ENCODE data around the gene TLCD4. TPM values are rescaled to one million over a fixed set of nuclear protein-coding genes. Genes with fewer than 3 reads are reported as not detected.

TLCD4 gene, protein sequence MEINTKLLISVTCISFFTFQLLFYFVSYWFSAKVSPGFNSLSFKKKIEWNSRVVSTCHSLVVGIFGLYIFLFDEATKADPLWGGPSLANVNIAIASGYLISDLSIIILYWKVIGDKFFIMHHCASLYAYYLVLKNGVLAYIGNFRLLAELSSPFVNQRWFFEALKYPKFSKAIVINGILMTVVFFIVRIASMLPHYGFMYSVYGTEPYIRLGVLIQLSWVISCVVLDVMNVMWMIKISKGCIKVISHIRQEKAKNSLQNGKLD
- total RNA-seq = under 0.01 TPM in 1 of 2 replicates, not detected in the other

DNA sequence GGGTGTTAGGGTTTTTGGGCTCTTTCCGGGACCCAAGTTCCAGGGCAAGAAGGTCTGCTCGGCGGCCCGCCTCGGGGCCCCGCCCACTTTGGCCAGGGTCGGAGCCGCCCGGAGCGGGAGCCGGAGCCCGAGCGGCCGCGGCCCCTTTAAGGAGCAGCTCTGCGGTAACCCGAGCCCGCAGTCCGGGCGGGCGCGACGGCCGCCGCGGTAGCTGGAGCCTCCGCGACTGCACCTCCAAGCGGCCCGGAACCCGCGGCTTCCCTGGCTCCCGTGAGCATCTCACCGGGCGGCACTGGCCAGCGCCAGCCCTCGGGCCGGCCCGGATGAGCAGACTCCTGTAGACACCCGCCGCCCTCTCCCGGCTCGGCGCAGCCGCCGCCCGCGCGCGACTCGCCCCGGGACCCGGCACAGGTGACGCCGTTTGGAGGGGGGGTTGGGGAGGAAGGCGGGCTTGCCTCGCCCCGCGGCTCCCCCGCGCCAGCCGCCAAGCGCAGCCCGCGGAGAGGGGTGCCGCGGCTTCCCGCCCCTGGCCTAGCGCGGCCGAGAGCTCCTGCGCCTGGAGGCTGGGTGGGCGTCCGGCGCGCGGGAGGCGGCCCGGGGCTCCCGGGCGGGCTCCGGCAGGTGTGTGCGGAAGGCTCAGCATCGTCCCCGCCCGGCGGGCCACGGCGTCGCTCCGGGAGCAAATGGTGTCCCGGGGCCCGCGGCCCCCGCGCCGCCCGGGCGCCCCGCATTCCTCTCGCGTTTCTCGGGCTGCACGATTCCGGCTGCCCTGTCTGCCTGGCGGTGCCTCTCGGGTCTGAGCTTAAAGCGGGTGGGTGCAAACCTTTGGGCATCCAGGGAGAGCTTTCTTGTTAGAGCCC is at the start of gene TLCD4:
Gene TLCD4, plus strand, starts transcription at position 149 of the 860 bp plus-strand sequence. CDS start 26,547 bp downstream, outside the sequence.

DNA sequence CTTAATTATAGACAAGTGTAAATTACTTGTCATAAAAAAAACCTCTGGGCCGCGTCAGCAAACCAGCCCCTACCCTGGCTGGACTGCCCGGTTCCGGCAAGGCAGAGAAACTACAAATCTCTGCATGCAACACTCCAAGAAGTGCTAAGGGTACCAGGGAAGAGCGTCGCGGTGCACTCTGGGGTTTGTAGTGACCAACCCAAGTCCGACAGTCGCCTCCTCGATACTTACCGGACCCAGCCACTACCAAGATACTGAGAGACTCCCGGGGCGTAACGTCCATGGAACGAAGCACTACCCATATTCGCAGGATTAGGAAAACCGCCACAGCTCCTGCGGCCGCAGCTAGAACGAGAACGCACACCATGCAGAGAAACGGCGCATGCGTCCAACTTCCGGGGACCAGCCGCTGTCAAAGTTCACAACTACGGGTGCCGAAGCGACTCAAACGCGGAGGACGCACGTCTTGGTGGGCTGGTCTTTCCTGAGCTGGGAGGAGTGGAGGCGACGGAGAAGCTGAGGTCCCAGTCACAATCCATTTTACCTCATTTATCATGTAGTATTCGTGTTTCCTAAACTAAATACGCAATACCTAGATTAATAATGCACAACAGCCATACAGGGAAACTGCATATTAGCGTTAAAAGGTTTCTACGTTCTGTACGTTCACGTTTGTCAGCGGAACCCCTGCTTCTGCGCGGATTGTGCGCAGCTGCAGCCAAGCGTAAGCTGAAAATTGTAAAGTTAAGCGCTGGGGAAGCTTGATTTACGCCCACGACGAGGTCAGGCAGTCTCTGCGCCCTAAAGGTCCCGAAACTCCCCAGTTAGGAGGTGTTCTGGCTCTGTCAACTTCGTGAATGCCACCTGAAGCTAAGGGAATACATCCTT is 44.4 kb upstream of the TLCD4 start, which contains the start of gene ALG14:
Gene ALG14, minus strand, starts transcription at position 420 of the 888 bp plus-strand sequence. Its CDS starts 53 bp downstream, at position 367.

Other genes starting within 250 kb of the TLCD4 start
- 282 and 416 TPM in 2 replicates for gene CNN3, start 190.2 kb upstream of the TLCD4 start, total RNA-seq
- gene ALG14, start 44.4 kb upstream of the TLCD4 start, total RNA-seq = 0.97 and 1.1 TPM in 2 replicates
- gene RWDD3, start 116.9 kb downstream of the TLCD4 start, total RNA-seq = 20.8 and 21.1 TPM in 2 replicates

All from epithelial cell of umbilical artery (primary cell).